ENCODE data around the gene RS1.

GRCh38 chrX:18619288-18619687, 52.6 kb downstream of the RS1 start:
- TF ChIP-seq EZH2phosphoT487 (conservative IDR thresholded peaks at IDR 0.05; ENCODE audit: low read length) (no peak), CTCF (IDR thresholded peaks at IDR 0.05; ENCODE audit: insufficient read depth, low read length, poor library complexity, severe bottlenecking) (no peak)

Data from SU-DHL-6 (cell line).